Activated naive CD4-positive, alpha-beta T cell treated with anti-CD3 and anti-CD28 coated beads, Interleukin-2, amount 50 U/mL, for 16 hours (primary cell): ENCODE data around the gene GTF3C2.
A peak's percentile ranks its signal among the peaks of the same experiment; 100 is the strongest.

Experiments used
- DNase-seq: peaks from one replicate; pipeline ENCODE4 v3.0.0-alpha.2; 2020

The GTF3C2 gene

GRCh38 chr2:27356382-27357181, at the start of gene GTF3C2:
GTF3C2 (minus strand) TSS chr2:27356764; CDS start chr2:27343554, 13,210 bp downstream.
- DNase-seq = peak; percentile 91

- no peak for DNase-seq
These were observed 44.0 kb upstream of the GTF3C2 start for GRCh38 chr2:27400348-27401135.

- no peak for DNase-seq
These were observed 42.4 kb upstream of the GTF3C2 start for GRCh38 chr2:27398962-27399361.

- DNase-seq = no peak
These were observed 36.7 kb upstream of the GTF3C2 start for GRCh38 chr2:27393225-27393624.

- DNase-seq = no peak
These were observed 34.5 kb upstream of the GTF3C2 start for GRCh38 chr2:27390822-27391679.

- DNase-seq = no peak
These were observed 25.1 kb upstream of the GTF3C2 start for GRCh38 chr2:27381577-27382181.

GRCh38 chr2:27380626-27381545, 24.3 kb upstream of the GTF3C2 start, which contains the start of gene ZNF513:
ZNF513 (minus strand) TSS chr2:27380734; CDS start chr2:27380526, 208 bp downstream.
- DNase-seq = peak; percentile 85

GRCh38 chr2:27379836-27380625, 23.5 kb upstream of the GTF3C2 start:
- no peak for DNase-seq

GRCh38 chr2:27379383-27379835, 22.8 kb upstream of the GTF3C2 start:
- DNase-seq = no peak

GRCh38 chr2:27378809-27379290, 22.3 kb upstream of the GTF3C2 start:
- no peak for DNase-seq

GRCh38 chr2:27378096-27378808, 21.7 kb upstream of the GTF3C2 start:
- DNase-seq = no peak

- DNase-seq = no peak
These were observed 21.1 kb upstream of the GTF3C2 start for GRCh38 chr2:27377618-27378095.

- DNase-seq = no peak
These were observed 20.5 kb upstream of the GTF3C2 start for GRCh38 chr2:27376866-27377617.

GRCh38 chr2:27376151-27376865, 19.7 kb upstream of the GTF3C2 start:
- no peak for DNase-seq

- no peak for DNase-seq
These were observed 19.0 kb upstream of the GTF3C2 start for GRCh38 chr2:27375513-27376099.

GRCh38 chr2:27373567-27373966, 17.0 kb upstream of the GTF3C2 start:
- no peak for DNase-seq

GRCh38 chr2:27372937-27373336, 16.4 kb upstream of the GTF3C2 start:
- no peak for DNase-seq
